HCT116 (cell line): ENCODE data around the gene IQGAP2. TPM values are rescaled to one million over a fixed set of nuclear protein-coding genes. Genes with fewer than 3 reads are reported as not detected.

ENCODE experiments used
- ATAC-seq: fragments of 200-7000 bp; cut with Tn5 transposase; 2 replicates; pipeline ENCODE4 v1.9.1; 2020; ENCODE audit warnings: mild to moderate bottlenecking, moderate library complexity
- BruUV-seq: library from RNA; stranded (reverse); fragments of 400-500 nt; replicated peaks from 2 replicates; lab custom pipeline; 2021; lab: Mats Ljungman, UMichigan
- CTCF ChIA-PET: fragments of 300-600 bp; sonication (Branson Sonifier 250); formaldehyde crosslinking; loops from one replicate; lab custom pipeline; 2021; ENCODE audit warnings: antibody characterized with exemption; lab: Charles Lee
- POLR2A ChIA-PET: fragments of 300-600, 350-600 bp; sonication (Branson Sonifier 250); formaldehyde crosslinking; loops from one replicate; lab custom pipeline; 2021; ENCODE audit warnings: antibody characterized with exemption; lab: Charles Lee
- RAD21 ChIA-PET, 2 experiments: fragments of 300-600 bp; sonication (Branson Sonifier 250); formaldehyde crosslinking; loops; one replicate each; lab custom pipeline; 2023; ENCODE audit warnings: low total read pairs in 2 of 2; ENCODE audit not compliant: uncharacterized antibody in 2 of 2, unreplicated experiment in 2 of 2, low non-redundant PET in 1 of 2; lab: Charles Lee
- DNase-seq: peaks from one replicate; pipeline ENCODE4 v3.0.0-alpha.2; 2010; ENCODE audit warnings: low read depth, low spot score
- H2AFZ ChIP-seq: fragments of 200-600 bp; shearing (Covaris generic), sonication (generic); 2 replicates; pipeline ENCODE4 v1.6.1; 2017; ENCODE audit warnings: low read depth, mixed run types, mixed read lengths, antibody characterized with exemption, low read length; ENCODE audit not compliant: poor library complexity, severe bottlenecking
- H3K27ac ChIP-seq: 2 replicates; pipeline ENCODE4 v1.5.1; 2012; ENCODE audit warnings: low read depth, low read length
- H3K27me3 ChIP-seq: fragments of 200-600 bp; sonication (generic); 2 replicates; pipeline ENCODE4 v1.6.1; 2016; ENCODE audit warnings: mixed run types, low read length, mixed read lengths; ENCODE audit not compliant: insufficient read depth
- H3K36me3 ChIP-seq, 2 experiments: fragments of 200-500 bp in 1 of 2; fragments of 200-600 bp in 1 of 2; sonication (Bioruptor generic) in 1 of 2; sonication (generic) in 1 of 2; 2 replicates each; pipeline versions ENCODE4 v1.5.1 to v1.6.1; 2014 to 2016; ENCODE audit warnings: low read length in 2 of 2, inconsistent platforms in 1 of 2, mixed read lengths in 1 of 2, mixed run types in 1 of 2; ENCODE audit not compliant: insufficient read depth in 2 of 2, control insufficient read depth in 1 of 2
- H3K4me1 ChIP-seq, 2 experiments: fragments of 200-600 bp in 1 of 2; sonication (generic) in 1 of 2; 2 replicates each; pipeline versions ENCODE4 v1.5.1 to v1.6.1; 2012 to 2017; ENCODE audit warnings: low read length in 2 of 2, inconsistent platforms in 1 of 2, mild to moderate bottlenecking in 1 of 2, mixed read lengths in 1 of 2, mixed run types in 1 of 2, moderate library complexity in 1 of 2; ENCODE audit not compliant: insufficient read depth in 2 of 2, control insufficient read depth in 1 of 2
- H3K4me2 ChIP-seq: fragments of 200-600 bp; sonication (generic); 2 replicates; pipeline ENCODE4 v1.6.1; 2017; ENCODE audit warnings: mixed run types, low read length, mixed read lengths
- H3K4me3 ChIP-seq, 2 experiments: fragments of 200-600 bp in 1 of 2; sonication (generic) in 1 of 2; replicated peaks in 1 of 2; 2 replicates each; pipeline ENCODE4 v1.5.1; 2011 to 2016; ENCODE audit warnings: low read length in 2 of 2, control low read depth in 1 of 2, low read depth in 1 of 2, mild to moderate bottlenecking in 1 of 2, mixed read lengths in 1 of 2, mixed run types in 1 of 2
- H3K79me2 ChIP-seq: fragments of 200-600 bp; sonication (generic); 2 replicates; pipeline ENCODE4 v1.6.1; 2017; ENCODE audit warnings: mild to moderate bottlenecking, mixed run types, low read length, moderate library complexity, mixed read lengths; ENCODE audit not compliant: insufficient read depth
- H3K9ac ChIP-seq: fragments of 200-600 bp; sonication (generic); 2 replicates; pipeline ENCODE4 v1.6.1; 2016; ENCODE audit warnings: low read length, mixed read lengths
- H3K9me2 ChIP-seq: fragments of 200-600 bp; sonication (generic), shearing (Covaris generic); 2 replicates; pipeline ENCODE4 v1.6.1; 2017; ENCODE audit warnings: mixed run types, mild to moderate bottlenecking, moderate library complexity; ENCODE audit not compliant: insufficient read depth
- H3K9me3 ChIP-seq, 2 experiments: fragments of 200-500 bp in 1 of 2; fragments of 200-600 bp in 1 of 2; sonication (Bioruptor generic) in 1 of 2; sonication (generic) in 1 of 2; 2 replicates each; pipeline ENCODE4 v1.6.1; 2014 to 2017; ENCODE audit warnings: low read length in 2 of 2, mixed read lengths in 2 of 2, inconsistent platforms in 1 of 2, low read depth in 1 of 2, mild to moderate bottlenecking in 1 of 2, mixed run types in 1 of 2, moderate library complexity in 1 of 2; ENCODE audit not compliant: control insufficient read depth in 1 of 2, insufficient read depth in 1 of 2
- H4K20me1 ChIP-seq: fragments of 200-600 bp; sonication (generic), shearing (Covaris generic); 2 replicates; pipeline ENCODE4 v1.6.1; 2017; ENCODE audit warnings: mixed run types, mild to moderate bottlenecking, moderate library complexity; ENCODE audit not compliant: insufficient read depth
- ATF3 ChIP-seq: IDR thresholded peaks from 2 replicates; pipeline ENCODE4 v1.6.1; 2012
- CBX3 ChIP-seq: IDR thresholded peaks from 2 replicates; pipeline ENCODE4 v1.6.1; 2012; ENCODE audit warnings: low read depth
- CEBPB ChIP-seq: IDR thresholded peaks from 2 replicates; pipeline ENCODE4 v1.6.1; 2012; ENCODE audit warnings: low read depth
- CTCF ChIP-seq, 3 experiments: fragments of 200-600 bp in 1 of 3; sonication (generic) in 1 of 3; IDR thresholded peaks in 2 of 3; conservative IDR thresholded peaks in 1 of 3; 2 replicates each; pipeline ENCODE4 v1.5.1; 2012 to 2017; ENCODE audit warnings: low read depth in 2 of 3, low read length in 2 of 3, antibody characterized with exemption in 1 of 3, borderline replicate concordance in 1 of 3, control low read depth in 1 of 3, mild to moderate bottlenecking in 1 of 3, mixed read lengths in 1 of 3, mixed run types in 1 of 3, moderate library complexity in 1 of 3; ENCODE audit not compliant: insufficient read depth in 1 of 3
- EGR1 ChIP-seq: IDR thresholded peaks from 2 replicates; pipeline ENCODE4 v1.6.1; 2012; ENCODE audit warnings: low read depth
- ELF1 ChIP-seq: IDR thresholded peaks from 2 replicates; pipeline ENCODE4 v1.6.1; 2012; ENCODE audit warnings: low read depth, borderline replicate concordance
- EZH2 ChIP-seq: fragments of 200-600 bp; sonication (generic); IDR thresholded peaks from 2 replicates; pipeline ENCODE4 v1.6.1; 2017; ENCODE audit warnings: antibody characterized with exemption, mixed run types
- EZH2phosphoT487 ChIP-seq: fragments of 200-600 bp; IDR thresholded peaks from 2 replicates; pipeline ENCODE4 v1.6.1; 2018; ENCODE audit warnings: antibody characterized with exemption, borderline replicate concordance
- FOSL1 ChIP-seq: IDR thresholded peaks from 2 replicates; pipeline ENCODE4 v1.6.1; 2012; ENCODE audit warnings: low read depth
- JUND ChIP-seq: IDR thresholded peaks from 2 replicates; pipeline ENCODE4 v1.6.1; 2012
- MAX ChIP-seq: IDR thresholded peaks from 2 replicates; pipeline ENCODE4 v1.6.1; 2012
- POLR2A ChIP-seq: IDR thresholded peaks from 2 replicates; pipeline ENCODE4 v1.7.0; 2011; ENCODE audit warnings: borderline replicate concordance; ENCODE audit not compliant: insufficient read depth, insufficient read length; ENCODE audit errors: extremely low read depth
- RAD21 ChIP-seq: IDR thresholded peaks from 2 replicates; pipeline ENCODE4 v1.6.1; 2012; ENCODE audit warnings: low read depth, mild to moderate bottlenecking
- SIN3A ChIP-seq: IDR thresholded peaks from 2 replicates; pipeline ENCODE4 v1.6.1; 2012; ENCODE audit warnings: low read depth
- SP1 ChIP-seq: IDR thresholded peaks from 2 replicates; pipeline ENCODE4 v1.6.1; 2012; ENCODE audit warnings: low read depth
- TCF7L2 ChIP-seq: IDR thresholded peaks from 2 replicates; pipeline ENCODE4 v1.7.0; 2011; ENCODE audit warnings: borderline replicate concordance, inconsistent platforms; ENCODE audit not compliant: insufficient read depth, insufficient read length; ENCODE audit errors: extremely low read depth
- ZFX ChIP-seq: fragments of 450-650 bp; IDR thresholded peaks from 2 replicates; pipeline ENCODE4 v1.6.1; 2017
- ZNF274 ChIP-seq: fragments of 200-500 bp; sonication (Bioruptor generic); IDR thresholded peaks from 2 replicates; pipeline ENCODE4 v1.6.1; 2014; ENCODE audit warnings: mild to moderate bottlenecking, low read depth, low read length, inconsistent platforms
- intact Hi-C: fragments of 100-400 bp; cut with micrococcal nuclease; formaldehyde crosslinking; loops from 2 replicates; pipeline ENCODE4 v1.10.0; 2022
- total RNA-seq: library from RNA; stranded (reverse); gene quantifications from one replicate; pipeline ENCODE4 v1.2.1, GENCODE V29; 2021; ENCODE audit not compliant: unreplicated experiment

The IQGAP2 gene
- total RNA-seq, 1 experiment from 2014 or later = 2.0 TPM

GRCh38 chr5:76495870-76496269 is 92.8 kb downstream of the IQGAP2 start:
- CTCF ChIA-PET = no interaction called here
- Histone ChIP-seq H3K9me2 (no peaks in the 10 kb centered on the region), H3K27me3 (no peaks in the 10 kb centered on the region), H3K4me2 (no peak overlapping the region), H3K9me3 (no peaks in the 10 kb centered on the region), H2AFZ (no peak overlapping the region), H3K36me3 (no peaks in the 10 kb centered on the region)
- no peak for DNase-seq
- BruUV-seq = no TSS peak
- POLR2A ChIA-PET = no interaction called here
- TF ChIP-seq RAD21 (no peak), EZH2phosphoT487 (no peak), ZNF274 (no peak), MAX (no peak), ZFX (no peak), CBX3 (no peak), FOSL1 (no peak), TCF7L2 (no peak), POLR2A (no peak), EZH2 (no peak), ATF3 (no peak), SIN3A (no peak), SP1 (no peak), CTCF (IDR thresholded peaks at IDR 0.05 in 2 of 3, conservative IDR thresholded peaks at IDR 0.05 in 1 of 3; ENCODE audit: borderline replicate concordance in 1 of 3, insufficient read depth in 1 of 3, low read depth in 2 of 3, low read length in 2 of 3) (no peak), ELF1 (no peak), JUND (no peak), CEBPB (no peak), EGR1 (no peak)
- TF ChIP-seq, all 23 proteins: peak for 0
- Histone ChIP-seq H3K9ac (no peak overlapping the region), H3K4me3 (no peak overlapping the region), H4K20me1 (no peaks in the 10 kb centered on the region), H3K79me2 (no peaks in the 10 kb centered on the region), H3K27ac (no peak overlapping the region), H3K4me1 (no peaks in the 10 kb centered on the region)
- intact Hi-C loops = no loop called here
- RAD21 ChIA-PET = no interaction called here
- ATAC-seq = no peak
